ENCODE measurements around the gene PRMT2. TPM values are rescaled to one million over a fixed set of nuclear protein-coding genes. Genes with fewer than 3 reads are reported as not detected.

PRMT2 gene
- total and polyA plus RNA-seq, 7 donors, result 68.0 to 128 (median 96.1) TPM

- intact Hi-C loops (cut with DNase I), result no loop called here
- TF ChIP-seq CTCF (IDR thresholded peaks at IDR 0.05) (peak in 2 of 4 experiments; percentile 24 to 35), EP300 (IDR thresholded peaks at IDR 0.05) (no peak)
- Histone ChIP-seq H3K4me3 (no peak overlapping the region), H3K4me1 (peaks cover 0 to 54% (median 40%) of the 10 kb centered on the region in 4 donors), H3K27me3 (no peaks in the 10 kb centered on the region), H3K36me3 (peaks cover 0 to 43% (median 16%) of the 10 kb centered on the region in 4 donors), H3K27ac (no peak overlapping the region), H3K9me3 (no peaks in the 10 kb centered on the region)
- no peak for DNase-seq
- 82 to 84% methylated on average over 8 of the region's 8 CpGs for WGBS, 2 donors
These were observed 4.3 kb downstream of the PRMT2 start for GRCh38 chr21:46639489-46640386.

DNA sequence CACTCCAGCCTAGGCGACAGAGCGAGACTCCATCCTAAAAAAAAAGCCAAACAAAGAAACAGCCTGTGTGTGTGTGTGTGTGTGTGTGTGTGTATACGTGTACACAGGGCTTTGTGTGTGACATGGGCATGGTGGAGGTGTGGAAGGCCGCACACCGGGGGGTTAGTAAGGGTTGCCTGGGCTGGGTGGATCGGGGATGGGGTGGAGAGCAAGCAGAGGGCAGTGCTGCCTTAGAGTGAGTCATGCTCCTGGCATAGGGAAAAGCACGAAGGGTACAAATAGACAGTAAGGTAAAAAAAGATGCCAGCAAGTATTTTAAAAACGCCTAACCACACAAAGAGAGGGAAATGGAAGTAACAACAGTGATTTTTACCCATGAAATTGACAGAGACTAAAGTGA, 6.2 kb downstream of the PRMT2 start:
- DNase-seq, result no peak
- H3K4me3 ChIP-seq, result no peak overlapping the region
- intact Hi-C loops (cut with DNase I), result no loop called here
- WGBS, 2 donors, result 86 to 90% methylated on average over 8 of the region's 8 CpGs
- peaks cover 0 to 45% (median 32%) of the 10 kb centered on the region in 4 donors for H3K4me1 ChIP-seq
- no peak overlapping the region for H3K27ac ChIP-seq
- no peaks in the 10 kb centered on the region for H3K27me3 ChIP-seq
- TF ChIP-seq CTCF (IDR thresholded peaks at IDR 0.05) (no peak), EP300 (IDR thresholded peaks at IDR 0.05) (no peak), POLR2AphosphoS5 (IDR thresholded peaks at IDR 0.05) (no peak), POLR2A (IDR thresholded peaks at IDR 0.05) (no peak)
- H3K36me3 ChIP-seq, result peaks cover 4 to 62% (median 31%) of the 10 kb centered on the region in 4 donors
- no peaks in the 10 kb centered on the region for H3K9me3 ChIP-seq

GRCh38 chr21:46643379-46644177, 8.1 kb downstream of the PRMT2 start:
- no peak for DNase-seq
- Histone ChIP-seq H3K4me3 (no peak overlapping the region), H3K27me3 (no peaks in the 10 kb centered on the region), H3K9me3 (no peaks in the 10 kb centered on the region), H3K4me1 (peaks cover 0 to 26% (median 13%) of the 10 kb centered on the region in 4 donors), H3K36me3 (peaks cover 9 to 76% (median 41%) of the 10 kb centered on the region in 4 donors), H3K27ac (no peak overlapping the region)
- 78 to 85% methylated on average over 12 of the region's 12 CpGs for WGBS, 2 donors
- intact Hi-C loops (cut with DNase I), result no loop called here
- TF ChIP-seq CTCF (IDR thresholded peaks at IDR 0.05), result no peak
- TF ChIP-seq POLR2A (IDR thresholded peaks at IDR 0.05), result no peak
- TF ChIP-seq POLR2AphosphoS5 (IDR thresholded peaks at IDR 0.05), result no peak
- no peak for TF ChIP-seq EP300 (IDR thresholded peaks at IDR 0.05)

GRCh38 chr21:46645840-46646239, 10.4 kb downstream of the PRMT2 start:
- H3K36me3 ChIP-seq, result peaks cover 29 to 98% (median 63%) of the 10 kb centered on the region in 4 donors
- peaks cover 0 to 11% (median 3%) of the 10 kb centered on the region in 4 donors for H3K4me1 ChIP-seq
- intact Hi-C loops (cut with DNase I), result no loop called here
- WGBS, 2 donors, result 96 to 97% methylated on average over 5 of the region's 5 CpGs
- H3K27ac ChIP-seq, result no peak overlapping the region
- no peaks in the 10 kb centered on the region for H3K27me3 ChIP-seq
- DNase-seq, result no peak
- no peak overlapping the region for H3K4me3 ChIP-seq
- no peak for TF ChIP-seq EP300 (IDR thresholded peaks at IDR 0.05)
- TF ChIP-seq POLR2A (IDR thresholded peaks at IDR 0.05), result no peak
- TF ChIP-seq CTCF (IDR thresholded peaks at IDR 0.05), result no peak
- no peak for TF ChIP-seq POLR2AphosphoS5 (IDR thresholded peaks at IDR 0.05)
- no peaks in the 10 kb centered on the region for H3K9me3 ChIP-seq
